ENCODE measurements around the gene GANAB.

DNA sequence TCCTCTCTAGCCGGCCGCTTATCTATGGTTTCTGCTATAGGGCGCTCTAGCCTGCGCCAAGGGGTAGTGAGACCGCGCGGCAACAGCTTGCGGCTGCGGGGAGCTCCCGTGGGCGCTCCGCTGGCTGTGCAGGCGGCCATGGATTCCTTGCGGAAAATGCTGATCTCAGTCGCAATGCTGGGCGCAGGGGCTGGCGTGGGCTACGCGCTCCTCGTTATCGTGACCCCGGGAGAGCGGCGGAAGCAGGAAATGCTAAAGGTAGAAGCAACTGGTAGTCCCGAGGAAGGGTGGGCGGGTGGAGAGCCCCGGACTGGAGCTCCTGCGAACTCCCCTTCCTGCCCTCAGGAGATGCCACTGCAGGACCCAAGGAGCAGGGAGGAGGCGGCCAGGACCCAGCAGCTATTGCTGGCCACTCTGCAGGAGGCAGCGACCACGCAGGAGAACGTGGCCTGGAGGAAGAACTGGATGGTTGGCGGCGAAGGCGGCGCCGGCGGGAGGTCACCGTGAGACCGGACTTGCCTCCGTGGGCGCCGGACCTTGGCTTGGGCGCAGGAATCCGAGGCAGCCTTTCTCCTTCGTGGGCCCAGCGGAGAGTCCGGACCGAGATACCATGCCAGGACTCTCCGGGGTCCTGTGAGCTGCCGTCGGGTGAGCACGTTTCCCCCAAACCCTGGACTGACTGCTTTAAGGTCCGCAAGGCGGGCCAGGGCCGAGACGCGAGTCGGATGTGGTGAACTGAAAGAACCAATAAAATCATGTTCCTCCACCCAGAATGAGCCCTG is 25.4 kb upstream of the GANAB start, which contains the start of the genes LBHD1 and UQCC3:
- TF ChIP-seq CTCF (IDR thresholded peaks at IDR 0.05; ENCODE audit: poor library complexity) (no peak), EZH2phosphoT487 (IDR thresholded peaks at IDR 0.05; ENCODE audit: low read depth, severe bottlenecking, unreplicated experiment) (no peak)

All from hepatocyte (in vitro differentiated cells).